Measurements from ENCODE around the gene MMP17. TPM values are rescaled to one million over a fixed set of nuclear protein-coding genes. Genes with fewer than 3 reads are reported as not detected.

Gene MMP17
- polyA plus RNA-seq, 1 of the 3 experiments (the other 2 are of a cell fraction), result 14.0 TPM

GRCh38 chr12:131869871-131870418 is 41.8 kb downstream of the MMP17 start:
- H2AFZ ChIP-seq (ENCODE audit: low read depth), result no peak overlapping the region; the same call in 1 of the 2 replicates

GRCh38 chr12:131871677-131872076 is 43.5 kb downstream of the MMP17 start:
- 93% methylated on average over 6 of the region's 6 CpGs for WGBS (ENCODE audit: low lambda C conversion rate)
- ChIA-PET CTCF (interaction anchor here (0.6 to 2.5 kb wide), 3 partner anchors 9 to 41 kb away, joined by 3 to 13 read pairs (median 4); no protein-coding TSS in a partner anchor), POLR2A (no interaction called here)
- H3K27me3 ChIP-seq (ENCODE audit: insufficient read depth), result no peaks in the 10 kb centered on the region
- H4K20me1 ChIP-seq (ENCODE audit: insufficient read depth), result no peaks in the 10 kb centered on the region
- H3K9me2 ChIP-seq, result no peaks in the 10 kb centered on the region
- H3K4me1 ChIP-seq (ENCODE audit: control insufficient read depth in 1 of 2, insufficient read depth in 2 of 2, low read depth in 1 of 2, low read length in 1 of 2), result peaks cover 4 to 7% of the 10 kb centered on the region in 2 experiments; a peak in 2 of 4 replicates
- H3K27ac ChIP-seq (ENCODE audit: low read depth in 2 of 2, low read length in 1 of 2), result no peak overlapping the region
- TF ChIP-seq FOXJ3 (CRISPR knock-in tag; IDR thresholded peaks at IDR 0.05) (no peak), EP300 (IDR thresholded peaks at IDR 0.05; ENCODE audit: borderline replicate concordance in 1 of 2, low read depth in 1 of 2, low read length in 1 of 2) (no peak), USF2 (IDR thresholded peaks at IDR 0.05; ENCODE audit: borderline replicate concordance, low read depth, low read length) (no peak), TCF12 (IDR thresholded peaks at IDR 0.05) (no peak), RCOR1 (IDR thresholded peaks at IDR 0.05; ENCODE audit: low read length) (no peak), POLR2AphosphoS5 (IDR thresholded peaks at IDR 0.05; ENCODE audit: low read depth, low read length) (no peak), ELF1 (IDR thresholded peaks at IDR 0.05) (no peak), RFX5 (IDR thresholded peaks at IDR 0.05; ENCODE audit: low read length) (no peak), RAD21 (IDR thresholded peaks at IDR 0.05; ENCODE audit: low read length) (no peak), CHD2 (IDR thresholded peaks at IDR 0.05; ENCODE audit: low read length, partially characterized antibody) (no peak), FOXM1 (IDR thresholded peaks at IDR 0.05; ENCODE audit: low read depth) (no peak), GABPA (IDR thresholded peaks at IDR 0.05; ENCODE audit: low read depth) (no peak), GATA2 (CRISPR knock-in tag; IDR thresholded peaks at IDR 0.05) (no peak), SIN3A (IDR thresholded peaks at IDR 0.05; ENCODE audit: borderline replicate concordance, low read depth, low read length) (no peak), ZBTB33 (IDR thresholded peaks at IDR 0.05; ENCODE audit: borderline replicate concordance, low read depth) (no peak), IRF3 (IDR thresholded peaks at IDR 0.05; ENCODE audit: low read depth, low read length) (no peak), MEF2A (IDR thresholded peaks at IDR 0.05; ENCODE audit: borderline replicate concordance, low read depth) (no peak), SMC3 (IDR thresholded peaks at IDR 0.05; ENCODE audit: low read depth, low read length) (no peak), USF1 (IDR thresholded peaks at IDR 0.05; ENCODE audit: borderline replicate concordance, low read depth) (no peak)
- no peak overlapping the region for H3K4me3 ChIP-seq (ENCODE audit: low read depth in 2 of 2, low read length in 1 of 2)
- H3K36me3 ChIP-seq (replicated peaks in 1 of 2; ENCODE audit: control insufficient read depth in 1 of 2, insufficient read depth in 2 of 2, low read length in 1 of 2), result no peaks in the 10 kb centered on the region
- H3K9ac ChIP-seq, result no peak overlapping the region
- no peaks in the 10 kb centered on the region for H3K79me2 ChIP-seq (ENCODE audit: insufficient read depth)
- no peaks in the 10 kb centered on the region for H3K9me3 ChIP-seq
- DNase-seq, result peak; percentile 23
- no peak overlapping the region for H2AFZ ChIP-seq (ENCODE audit: low read depth)
- no peaks in the 10 kb centered on the region for H3F3A ChIP-seq (replicated peaks; ENCODE audit: insufficient read depth)
- no peak overlapping the region for H3K4me2 ChIP-seq

More at GRCh38 chr12:131869871-131870418, 41.8 kb downstream of the MMP17 start:
- ChIA-PET CTCF (no interaction called here), POLR2A (no interaction called here)
- no peaks in the 10 kb centered on the region for H3K9me2 ChIP-seq
- H4K20me1 ChIP-seq (ENCODE audit: insufficient read depth), result no peaks in the 10 kb centered on the region
- H3K27ac ChIP-seq (ENCODE audit: low read depth in 2 of 2, low read length in 1 of 2), result no peak overlapping the region
- no peaks in the 10 kb centered on the region for H3F3A ChIP-seq (replicated peaks; ENCODE audit: insufficient read depth)
- no peak overlapping the region for H3K4me2 ChIP-seq
- no peaks in the 10 kb centered on the region for H3K27me3 ChIP-seq (ENCODE audit: insufficient read depth)
- WGBS (ENCODE audit: low lambda C conversion rate), result 64% methylated on average over 15 of the region's 16 CpGs
- H3K79me2 ChIP-seq (ENCODE audit: insufficient read depth), result no peaks in the 10 kb centered on the region
- no peaks in the 10 kb centered on the region for H3K36me3 ChIP-seq (replicated peaks in 1 of 2; ENCODE audit: control insufficient read depth in 1 of 2, insufficient read depth in 2 of 2, low read length in 1 of 2)
- no peak for TF ChIP-seq EZH2phosphoT487 (IDR thresholded peaks at IDR 0.05; ENCODE audit: borderline replicate concordance, low read depth)
- peak; percentile 10; the same call in 1 of the 2 replicates for TF ChIP-seq JUND (IDR thresholded peaks at IDR 0.05)
- DNase-seq, result peak; percentile 18
- H3K4me1 ChIP-seq (ENCODE audit: control insufficient read depth in 1 of 2, insufficient read depth in 2 of 2, low read depth in 1 of 2, low read length in 1 of 2), result peaks cover 4 to 10% of the 10 kb centered on the region in 2 experiments; a peak in 2 of 4 replicates
- H3K9ac ChIP-seq, result no peak overlapping the region
- H3K4me3 ChIP-seq (ENCODE audit: low read depth in 2 of 2, low read length in 1 of 2), result no peak overlapping the region
- H3K9me3 ChIP-seq, result no peaks in the 10 kb centered on the region
